Esophagus (tissue), 2 donors: ENCODE measurements around the gene PPP1R18. TPM values are rescaled to one million over a fixed set of nuclear protein-coding genes. Genes with fewer than 3 reads are reported as not detected.
A peak's percentile ranks its signal among the peaks of the same experiment; 100 is the strongest.

Source experiments
- H3K27ac ChIP-seq, 2 donors: one replicate each; pipeline ENCODE4 v1.5.1; 2013; ENCODE audit warnings: low read depth in 2 of 2, mild to moderate bottlenecking in 2 of 2, inconsistent platforms in 1 of 2, low read length in 1 of 2, moderate library complexity in 1 of 2
- H3K27me3 ChIP-seq, 2 donors: one replicate each; pipeline ENCODE4 v1.6.1; 2013; ENCODE audit warnings: low read length in 2 of 2, control low read depth in 1 of 2, mild to moderate bottlenecking in 1 of 2; ENCODE audit not compliant: insufficient read depth in 2 of 2, control insufficient read depth in 1 of 2
- H3K36me3 ChIP-seq, 2 donors: one replicate each; pipeline ENCODE4 v1.6.1; 2013; ENCODE audit warnings: low read length in 1 of 2; ENCODE audit not compliant: control insufficient read depth in 2 of 2, insufficient read depth in 2 of 2
- H3K4me1 ChIP-seq, 2 donors: one replicate each; pipeline ENCODE4 v1.6.1; 2013; ENCODE audit warnings: low read length in 1 of 2; ENCODE audit not compliant: control insufficient read depth in 2 of 2, insufficient read depth in 2 of 2
- H3K4me3 ChIP-seq, 2 donors: one replicate each; pipeline ENCODE4 v1.5.1; 2013; ENCODE audit warnings: low read length in 2 of 2, mild to moderate bottlenecking in 2 of 2, low read depth in 1 of 2, moderate library complexity in 1 of 2
- H3K9me3 ChIP-seq, 2 donors: one replicate each; pipeline ENCODE4 v1.6.1; 2013; ENCODE audit warnings: mild to moderate bottlenecking in 2 of 2, low read depth in 1 of 2, low read length in 1 of 2, moderate library complexity in 1 of 2; ENCODE audit not compliant: control insufficient read depth in 2 of 2, insufficient read depth in 1 of 2
- WGBS, 2 donors: extraction: QIAGEN DNeasy Blood & Tissue Kit; methylation state at CpG; one replicate each; pipeline ENCODE4 v1.1.7; 2013; 5-methylcytosine and 5-hydroxymethylcytosine counted together
- polyA plus RNA-seq, 2 donors: library from polyadenylated mRNA; stranded (reverse); fragments of 200-250 nt; gene quantifications; one replicate each; pipeline ENCODE4 v1.2.3, GENCODE V29; 2013
- donor health status: healthy with polysubstance abuse.
- donor health status: Bipolar disorder and iron deficiency.

PPP1R18 gene, protein sequence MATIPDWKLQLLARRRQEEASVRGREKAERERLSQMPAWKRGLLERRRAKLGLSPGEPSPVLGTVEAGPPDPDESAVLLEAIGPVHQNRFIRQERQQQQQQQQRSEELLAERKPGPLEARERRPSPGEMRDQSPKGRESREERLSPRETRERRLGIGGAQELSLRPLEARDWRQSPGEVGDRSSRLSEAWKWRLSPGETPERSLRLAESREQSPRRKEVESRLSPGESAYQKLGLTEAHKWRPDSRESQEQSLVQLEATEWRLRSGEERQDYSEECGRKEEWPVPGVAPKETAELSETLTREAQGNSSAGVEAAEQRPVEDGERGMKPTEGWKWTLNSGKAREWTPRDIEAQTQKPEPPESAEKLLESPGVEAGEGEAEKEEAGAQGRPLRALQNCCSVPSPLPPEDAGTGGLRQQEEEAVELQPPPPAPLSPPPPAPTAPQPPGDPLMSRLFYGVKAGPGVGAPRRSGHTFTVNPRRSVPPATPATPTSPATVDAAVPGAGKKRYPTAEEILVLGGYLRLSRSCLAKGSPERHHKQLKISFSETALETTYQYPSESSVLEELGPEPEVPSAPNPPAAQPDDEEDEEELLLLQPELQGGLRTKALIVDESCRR
- polyA plus RNA-seq: 10 to 100 TPM; 22.1 to 22.4 TPM

DNA sequence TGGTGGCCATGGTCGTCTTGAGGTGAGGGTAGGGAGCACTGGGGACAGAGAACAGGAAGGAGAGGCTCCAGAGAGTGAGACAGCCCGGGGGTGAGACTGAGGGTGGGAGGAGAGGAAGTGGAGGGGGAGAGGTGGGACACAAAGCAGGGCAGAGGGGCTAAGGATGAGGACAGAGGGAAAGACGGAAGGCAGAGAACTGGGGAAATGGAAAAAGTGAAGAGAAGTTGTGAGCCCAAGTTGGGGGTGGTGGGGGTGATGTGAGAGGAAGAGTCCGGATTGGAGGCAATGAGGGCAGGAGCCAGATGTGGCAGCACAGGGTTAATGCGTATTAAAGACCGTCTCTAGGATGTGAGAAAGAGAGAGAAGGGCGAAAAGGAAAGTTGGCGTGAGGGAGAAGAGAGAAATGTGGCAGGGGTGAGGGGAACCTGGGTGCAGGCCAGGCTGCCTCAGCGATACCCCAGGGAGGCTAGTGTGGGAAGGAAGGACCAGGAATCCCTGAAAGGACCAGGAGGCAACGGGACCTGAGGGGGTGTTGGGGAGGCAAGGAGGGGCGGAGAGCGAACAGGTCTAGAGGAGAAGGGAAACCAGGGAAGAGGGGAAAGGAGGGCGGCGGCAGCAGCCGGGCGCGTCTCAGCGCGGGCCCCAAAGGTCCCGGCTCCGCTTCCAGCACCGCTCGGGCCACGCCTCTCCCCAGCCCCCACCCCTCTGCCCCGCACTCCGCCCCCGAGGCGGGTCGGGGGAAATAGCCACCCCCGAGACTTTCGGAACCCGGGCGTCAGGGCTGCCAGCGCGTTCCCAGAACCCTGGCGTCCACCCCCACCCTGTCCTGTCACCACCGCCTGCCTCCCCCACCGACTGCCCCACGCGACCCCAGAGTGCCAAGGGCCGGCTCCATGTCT is at the start of gene PPP1R18:
Gene PPP1R18, minus strand, starts transcription at position 637 of the 899 bp plus-strand sequence. Its CDS starts 627 bp downstream, at position 10.
- Histone ChIP-seq H3K27me3 (no peaks in the 10 kb centered on the region), H3K4me3 (peak within 1 kb of the TSS; percentile 77 to 79), H3K4me1 (peaks cover 2 to 21% of the 10 kb centered on the region in 2 donors), H3K9me3 (no peaks in the 10 kb centered on the region), H3K36me3 (no peaks in the 10 kb centered on the region), H3K27ac (peak within 1 kb of the TSS; percentile 99)
- 1 to 2% methylated on average over 19 to 41 of the region's 41 CpGs for WGBS, 2 donors

DNA sequence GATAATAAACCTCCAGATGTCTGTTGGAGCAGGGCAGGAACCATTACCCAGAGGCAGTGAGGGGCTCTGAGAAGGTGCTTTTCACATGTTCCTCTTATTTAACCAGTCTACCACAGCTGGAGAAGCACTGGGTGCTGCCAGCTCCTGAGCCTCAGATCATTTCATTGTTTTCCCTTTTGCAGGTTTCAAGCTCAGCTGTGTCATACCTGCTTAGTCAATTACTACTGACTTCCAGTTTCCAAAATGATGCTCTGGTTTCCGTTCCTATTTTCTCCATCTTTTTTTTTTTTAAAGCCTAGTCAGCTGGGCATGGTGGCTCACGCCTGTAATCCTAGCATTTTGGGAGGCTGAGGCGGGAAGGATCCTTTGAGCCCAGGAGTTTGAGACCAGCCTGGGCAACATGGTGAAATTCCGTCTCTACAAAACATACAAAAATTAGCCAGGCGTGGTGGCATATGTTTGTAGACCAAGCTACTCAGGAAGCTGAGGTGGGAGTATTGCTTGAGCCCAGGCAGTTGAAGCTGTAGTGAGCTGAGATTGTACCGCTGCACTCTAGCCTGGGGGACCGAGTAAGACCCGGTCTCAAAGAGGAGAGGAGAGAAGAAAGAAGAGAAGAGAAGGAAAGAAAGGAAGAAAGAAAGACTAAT is 49.3 kb upstream of the PPP1R18 start:
- H3K4me1 ChIP-seq: peaks cover 0 to 13% of the 10 kb centered on the region in 2 donors
- no peak overlapping the region for H3K4me3 ChIP-seq
- WGBS, 2 donors: 83 to 85% methylated on average over 8 of the region's 8 CpGs
- H3K27me3 ChIP-seq: no peaks in the 10 kb centered on the region
- no peaks in the 10 kb centered on the region for H3K9me3 ChIP-seq
- peaks cover 8 to 27% of the 10 kb centered on the region in 2 donors for H3K36me3 ChIP-seq
- no peak overlapping the region for H3K27ac ChIP-seq

DNA sequence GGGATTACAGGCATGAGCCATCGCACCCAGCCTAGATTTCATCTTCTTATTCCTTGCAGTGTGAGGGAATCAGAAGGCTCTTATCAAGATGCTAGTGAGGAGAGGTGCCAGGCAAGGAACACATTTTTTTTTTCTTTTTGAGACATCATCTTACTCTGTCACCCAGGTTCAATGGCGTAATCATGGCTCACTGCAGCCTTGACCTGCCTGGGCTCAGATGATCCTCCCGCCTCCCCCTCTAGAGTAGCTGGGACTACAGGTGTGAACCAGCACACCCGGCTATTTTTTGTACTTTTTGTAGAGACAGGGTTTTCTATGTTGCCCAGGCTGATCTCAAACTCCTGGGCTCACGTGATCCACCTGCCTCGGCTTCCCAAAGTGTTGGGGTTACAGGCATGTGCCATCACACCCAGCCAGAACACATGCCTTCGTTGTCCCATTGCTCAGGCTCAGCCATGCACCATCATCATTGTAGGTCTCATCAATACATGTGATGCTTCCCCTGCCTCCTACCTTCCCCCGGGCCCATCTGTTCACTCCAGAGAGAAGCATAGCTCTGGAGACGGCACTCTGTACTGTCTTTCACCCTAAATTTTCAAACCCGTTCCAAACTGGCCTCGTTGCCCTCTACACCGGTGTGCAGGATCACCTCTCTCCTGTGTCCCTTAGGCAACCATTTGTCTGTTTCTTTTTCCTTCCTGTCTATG is 45.9 kb upstream of the PPP1R18 start:
- Histone ChIP-seq H3K9me3 (no peaks in the 10 kb centered on the region), H3K27ac (no peak overlapping the region), H3K4me1 (peaks cover 3 to 7% of the 10 kb centered on the region in 2 donors), H3K36me3 (peaks cover 7 to 29% of the 10 kb centered on the region in 2 donors), H3K27me3 (no peaks in the 10 kb centered on the region), H3K4me3 (no peak overlapping the region)
- 91 to 92% methylated on average over 12 of the region's 12 CpGs for WGBS, 2 donors

DNA sequence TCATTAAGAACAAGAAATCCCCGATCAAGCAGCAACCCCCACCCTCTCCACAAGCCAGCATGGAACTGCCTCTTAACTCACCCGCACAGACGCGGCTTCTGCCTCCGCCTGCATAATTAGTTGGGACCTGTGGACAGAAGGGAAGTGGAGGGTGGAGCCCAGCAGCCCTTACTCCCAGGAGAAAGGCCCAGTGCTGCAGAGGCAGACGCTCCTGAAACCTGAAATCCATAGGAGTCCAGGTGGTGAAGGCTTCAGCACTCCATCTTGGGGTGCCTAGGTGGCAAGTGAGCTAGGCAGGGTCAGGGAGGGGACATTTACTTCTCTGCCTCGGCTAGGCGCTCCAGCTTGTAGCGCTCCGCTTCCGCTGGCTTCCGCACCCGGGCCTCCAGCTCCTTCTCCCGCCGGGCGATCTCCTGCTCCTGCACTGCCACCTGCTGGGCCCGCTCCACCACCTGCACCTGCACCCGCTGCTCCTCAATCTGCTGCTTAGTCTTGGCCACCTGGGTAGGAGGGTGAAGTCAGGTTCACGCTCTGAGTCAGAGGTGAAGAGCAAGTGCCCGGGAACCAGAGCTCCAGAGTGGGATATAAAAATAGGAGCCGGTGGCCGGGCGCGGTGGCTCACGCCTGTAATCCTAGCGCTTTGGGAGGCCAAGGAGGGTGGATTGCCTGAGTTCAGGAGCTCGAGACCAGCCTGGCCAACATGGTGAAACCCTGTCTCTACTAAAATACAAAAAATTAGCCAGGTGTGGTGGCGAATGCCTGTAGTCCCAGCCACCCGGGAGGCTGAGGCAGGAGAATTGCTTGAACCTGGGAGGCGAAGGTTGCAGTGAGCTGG is 44.4 kb upstream of the PPP1R18 start:
- WGBS, 2 donors: 32% methylated on average over 30 of the region's 30 CpGs
- H3K9me3 ChIP-seq: no peaks in the 10 kb centered on the region
- peak overlapping the region; percentile 3 to 45 for H3K27ac ChIP-seq
- peaks cover 7 to 22% of the 10 kb centered on the region in 2 donors for H3K36me3 ChIP-seq
- peaks cover 3% of the 10 kb centered on the region in 2 donors for H3K4me1 ChIP-seq
- H3K27me3 ChIP-seq: no peaks in the 10 kb centered on the region
- H3K4me3 ChIP-seq: peak overlapping the region in 1 of 2 donors; percentile 28

DNA sequence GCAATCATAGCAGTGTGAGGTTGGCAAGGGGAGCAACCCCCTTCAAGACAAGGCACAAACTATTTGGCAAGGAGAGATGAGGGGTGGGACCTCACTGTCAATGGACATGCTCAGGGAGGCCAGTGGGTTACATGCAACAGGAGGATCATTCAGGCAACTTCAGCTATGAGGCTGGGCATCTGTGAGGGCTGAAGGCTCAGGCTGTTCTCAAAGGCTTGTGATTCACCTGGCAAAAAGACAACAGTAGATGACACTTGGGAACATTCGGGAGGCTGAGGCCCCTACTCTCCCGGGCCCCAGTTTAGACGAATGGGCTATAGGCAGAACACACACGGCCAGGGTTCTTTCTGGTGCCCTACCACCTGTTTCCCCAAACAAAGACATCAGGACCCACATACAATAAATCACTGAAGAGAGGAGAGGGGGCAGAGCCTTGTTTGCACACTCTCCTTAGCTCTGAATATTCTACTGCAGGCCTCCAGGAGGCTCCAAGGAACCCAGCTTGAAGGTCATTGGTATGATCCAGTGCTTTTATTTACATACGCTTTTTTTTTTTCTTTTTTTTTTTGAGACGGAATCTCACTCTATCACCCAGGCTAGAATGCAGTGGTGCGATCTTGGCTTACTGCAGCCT is 41.6 kb upstream of the PPP1R18 start:
- 51 to 64% methylated on average over 7 of the region's 7 CpGs for WGBS, 2 donors
- H3K4me1 ChIP-seq: peaks cover 3 to 6% of the 10 kb centered on the region in 2 donors

DNA sequence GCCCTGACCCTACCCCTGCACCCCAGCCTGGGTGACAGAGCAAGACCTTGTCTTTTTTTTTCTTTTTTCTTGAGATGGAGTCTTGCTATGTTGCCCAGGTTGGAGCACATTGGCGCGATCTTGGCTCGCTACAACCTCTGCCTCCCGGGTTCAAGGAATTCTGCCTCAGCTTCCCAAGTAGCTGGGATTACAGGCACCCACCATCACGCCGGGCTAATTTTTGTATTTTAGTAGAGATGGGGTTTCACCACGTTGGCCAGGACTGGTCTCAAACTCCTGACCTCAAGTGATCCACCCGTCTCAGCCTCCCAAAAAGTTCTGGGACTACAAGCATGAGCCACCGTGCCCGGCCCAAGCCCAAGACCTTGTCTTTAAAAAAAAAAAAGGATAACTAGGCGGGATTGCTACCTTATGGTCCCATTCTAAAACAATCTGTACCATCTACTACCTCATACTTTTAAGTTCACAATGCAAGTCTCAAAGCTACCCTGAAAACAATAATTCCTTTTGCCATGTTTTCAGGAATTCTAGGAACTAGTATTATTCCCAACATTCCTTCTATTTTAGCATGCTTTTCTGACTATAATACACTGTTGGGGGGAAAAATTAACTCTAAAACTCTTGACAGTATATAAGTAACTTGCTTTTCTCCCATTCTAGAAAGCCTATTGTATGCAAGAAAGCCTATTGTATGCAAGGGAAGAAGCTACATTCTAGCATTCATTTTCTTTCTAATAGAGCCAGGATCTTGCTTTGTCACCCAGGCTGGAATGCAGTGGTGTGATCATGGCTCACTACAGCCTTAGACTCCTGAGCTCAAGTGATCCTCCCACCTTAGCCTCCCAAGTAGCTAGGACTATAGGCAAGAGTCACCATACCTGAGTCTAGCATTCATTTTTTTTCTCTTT is 40.3 kb upstream of the PPP1R18 start:
- H3K27me3 ChIP-seq: no peaks in the 10 kb centered on the region
- H3K4me3 ChIP-seq: no peak overlapping the region
- peaks cover 6 to 45% of the 10 kb centered on the region in 2 donors for H3K36me3 ChIP-seq
- WGBS, 2 donors: 81 to 88% methylated on average over 11 of the region's 11 CpGs
- H3K27ac ChIP-seq: peak overlapping the region in 1 of 2 donors; percentile 2
- peaks cover 5 to 6% of the 10 kb centered on the region in 2 donors for H3K4me1 ChIP-seq
- no peaks in the 10 kb centered on the region for H3K9me3 ChIP-seq

More for the DNA sequence above, 41.6 kb upstream of the PPP1R18 start:
- Histone ChIP-seq H3K36me3 (peaks cover 6 to 44% of the 10 kb centered on the region in 2 donors), H3K4me3 (no peak overlapping the region), H3K27ac (no peak overlapping the region), H3K9me3 (no peaks in the 10 kb centered on the region), H3K27me3 (no peaks in the 10 kb centered on the region)

DNA sequence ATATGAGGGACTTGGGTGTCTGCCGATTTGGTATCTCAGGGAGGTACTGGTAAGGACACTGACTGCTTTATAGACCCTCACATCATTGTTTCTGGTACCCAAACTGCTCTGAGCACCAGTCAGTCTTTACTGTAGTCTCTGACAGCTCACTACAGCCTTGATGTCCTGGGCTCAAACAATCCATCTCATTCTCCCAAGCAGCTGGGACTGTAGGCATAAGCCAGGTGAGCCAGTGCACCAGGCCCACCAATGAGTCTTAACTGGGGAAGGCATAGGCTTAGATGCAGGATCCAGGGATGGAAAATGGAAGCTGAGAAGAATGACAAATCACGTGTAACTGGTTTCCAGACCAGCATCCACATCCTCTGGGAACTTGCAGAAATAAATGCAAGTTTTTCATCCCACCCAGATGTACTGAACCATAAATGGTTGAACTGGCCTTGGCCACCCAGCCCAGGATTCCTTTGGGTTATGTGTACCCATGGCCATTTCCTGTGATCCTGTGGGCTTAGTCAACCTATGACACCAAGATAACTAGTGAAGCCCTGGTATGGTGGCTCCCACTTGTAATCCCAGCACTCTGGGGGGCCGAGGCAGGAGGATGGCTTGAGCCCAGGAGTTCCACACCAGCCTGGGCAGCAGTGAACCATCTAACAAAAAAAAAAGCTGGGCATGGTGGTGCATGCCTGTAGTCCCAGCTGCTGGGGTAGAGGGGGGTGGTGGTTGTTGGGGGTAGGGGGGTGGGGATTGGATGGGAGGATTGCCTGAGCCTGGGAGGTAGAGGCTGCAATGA is 39.5 kb upstream of the PPP1R18 start:
- Histone ChIP-seq H3K9me3 (no peaks in the 10 kb centered on the region), H3K4me3 (no peak overlapping the region), H3K27ac (no peak overlapping the region), H3K4me1 (peaks cover 5% of the 10 kb centered on the region in 2 donors), H3K27me3 (no peaks in the 10 kb centered on the region), H3K36me3 (peaks cover 6 to 45% of the 10 kb centered on the region in 2 donors)
- WGBS, 2 donors: 43 to 58% methylated on average over 3 of the region's 3 CpGs
